Measurements from ENCODE around the gene R3HDM2.

DNA sequence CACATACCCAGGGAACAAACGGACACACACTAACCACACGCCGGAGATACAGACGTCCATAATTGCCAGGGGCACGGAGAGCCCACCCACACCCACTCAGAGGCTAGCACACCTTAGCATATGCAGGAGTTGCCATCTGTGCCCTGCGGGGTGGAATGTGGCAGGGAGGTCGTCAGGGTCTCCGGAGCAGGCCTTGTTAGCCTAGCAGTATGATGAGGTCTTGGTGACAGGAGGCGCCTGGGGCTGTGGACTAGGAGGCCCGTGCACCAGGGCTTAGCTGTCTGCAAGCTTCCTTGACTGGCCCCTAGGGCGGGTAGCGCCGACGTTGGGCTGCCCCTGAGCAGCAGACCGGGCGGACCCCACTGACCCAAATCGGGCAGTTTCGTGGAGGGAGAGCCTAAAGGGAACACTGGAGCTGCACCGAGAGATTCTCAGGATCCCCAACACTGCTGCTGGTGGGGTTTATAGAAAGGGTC is 189.9 kb downstream of the R3HDM2 start:
- TF ChIP-seq ZNF274 (IDR thresholded peaks at IDR 0.05; ENCODE audit: low read depth, low read length) (no peak), YY1 (IDR thresholded peaks at IDR 0.05; ENCODE audit: insufficient read depth, insufficient read length) (no peak)
